DND-41 (cell line): ENCODE measurements around the gene AP3D1.

ENCODE experiments used
- CTCF ChIP-seq: IDR thresholded peaks from 2 replicates; pipeline ENCODE4 v1.5.1; 2012; ENCODE audit warnings: borderline replicate concordance, low read length, moderate library complexity, mild to moderate bottlenecking; ENCODE audit not compliant: poor library complexity, severe bottlenecking; ENCODE audit errors: extremely low read depth
- EZH2 ChIP-seq: IDR thresholded peaks from 3 replicates; pipeline ENCODE4 v1.6.1; 2012; ENCODE audit warnings: borderline replicate concordance, low read depth, mild to moderate bottlenecking, moderate library complexity, low read length, inconsistent platforms; ENCODE audit not compliant: severe bottlenecking

- TF ChIP-seq CTCF (no peak), EZH2 (no peak)
Observed at GRCh38 chr19:2100719-2101061, 50.7 kb downstream of the AP3D1 start.
